HG03060 (cell line): ENCODE measurements around the gene TTLL11.

ENCODE experiments used
- ATAC-seq: cut with Tn5 transposase; IDR thresholded peaks from one replicate; pipeline ENCODE4 v1.9.1; 2021; ENCODE audit warnings: low read depth, moderate number of reproducible peaks; ENCODE audit not compliant: unreplicated experiment

Gene TTLL11

GRCh38 chr9:121946465-121946864, 146.6 kb downstream of the TTLL11 start:
- no peak for ATAC-seq

DNA sequence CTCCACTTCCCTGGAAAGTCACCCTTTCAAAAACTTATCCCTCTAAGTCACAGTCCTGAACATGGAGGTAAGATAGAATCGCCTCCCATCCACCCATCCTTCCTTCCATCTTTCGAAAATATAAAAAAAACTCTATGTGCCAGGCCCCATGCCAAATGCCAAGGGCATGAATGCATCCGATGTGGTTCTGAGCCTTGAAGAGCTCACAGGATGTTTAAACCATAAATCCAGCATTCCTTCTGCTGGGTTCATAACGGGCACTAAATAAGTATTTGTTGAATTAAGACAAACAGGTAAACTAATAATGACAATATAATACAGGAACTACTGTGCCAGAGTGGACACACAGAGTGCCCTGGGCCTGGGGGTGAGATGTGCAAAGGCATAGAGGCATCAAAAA, 147.3 kb downstream of the TTLL11 start:
- no peak for ATAC-seq

DNA sequence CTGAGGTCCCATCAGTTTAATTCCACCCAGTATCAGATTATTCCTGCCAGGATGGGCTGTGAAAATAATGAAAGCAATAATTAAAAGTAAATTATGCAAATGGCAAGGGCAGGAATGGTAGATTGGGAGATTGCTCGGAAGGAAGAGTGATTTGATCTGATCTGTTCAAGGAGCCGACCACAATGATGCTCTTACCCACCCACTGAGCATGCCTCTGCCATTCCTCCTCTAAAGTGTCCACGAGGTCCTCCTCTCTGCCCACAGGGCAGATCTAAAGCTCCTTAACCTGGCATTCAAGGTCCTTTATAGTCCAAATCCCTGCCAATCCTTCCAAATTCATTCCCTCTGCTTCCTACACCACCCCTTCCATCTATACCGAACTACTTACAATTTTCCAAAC, 147.8 kb downstream of the TTLL11 start:
- no peak for ATAC-seq

GRCh38 chr9:121944711-121945191, 148.4 kb downstream of the TTLL11 start:
- no peak for ATAC-seq

DNA sequence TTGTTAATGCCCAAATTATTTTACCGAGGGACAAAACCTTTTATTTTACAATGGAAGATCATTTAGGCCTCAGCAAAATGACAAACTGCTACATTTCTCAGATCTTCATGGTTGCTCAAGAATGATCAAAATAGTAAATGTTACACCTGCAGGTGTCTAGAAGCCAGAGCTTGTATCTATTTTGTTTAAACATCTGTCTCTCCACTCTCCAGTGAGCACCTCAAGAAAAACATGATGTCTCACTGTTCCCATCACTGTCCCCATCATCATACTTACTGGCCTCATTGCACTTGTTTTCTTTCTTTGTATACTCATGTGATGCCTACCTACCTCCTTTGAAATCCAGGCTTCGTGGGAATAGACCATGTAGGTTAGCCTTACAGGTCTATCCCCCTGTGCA, 149.6 kb downstream of the TTLL11 start:
- no peak for ATAC-seq

DNA sequence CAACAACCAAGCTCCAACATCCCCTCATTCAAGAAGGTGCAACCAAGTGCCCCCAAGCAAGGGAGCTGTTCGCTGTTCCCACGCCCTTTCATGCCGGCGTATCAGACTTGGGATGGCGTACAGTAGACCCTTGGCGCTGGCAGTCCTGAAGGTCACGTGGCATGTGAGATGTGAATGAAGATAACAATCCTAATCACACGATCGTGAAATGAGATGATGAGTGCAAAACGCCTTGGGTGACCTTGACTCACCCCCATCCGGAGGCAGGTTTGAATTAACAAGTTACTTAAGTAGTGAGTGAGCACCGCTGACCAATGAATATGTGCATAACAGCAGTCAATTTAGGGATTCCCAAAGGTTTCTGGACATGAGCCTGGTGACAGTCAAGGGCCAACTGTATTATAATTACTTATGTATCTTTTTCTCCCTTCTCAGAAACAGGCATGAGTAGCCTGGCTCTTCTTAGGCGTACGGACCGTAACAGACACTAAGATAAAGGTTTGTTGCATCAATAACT, 150.2 kb downstream of the TTLL11 start:
- ATAC-seq: no peak

DNA sequence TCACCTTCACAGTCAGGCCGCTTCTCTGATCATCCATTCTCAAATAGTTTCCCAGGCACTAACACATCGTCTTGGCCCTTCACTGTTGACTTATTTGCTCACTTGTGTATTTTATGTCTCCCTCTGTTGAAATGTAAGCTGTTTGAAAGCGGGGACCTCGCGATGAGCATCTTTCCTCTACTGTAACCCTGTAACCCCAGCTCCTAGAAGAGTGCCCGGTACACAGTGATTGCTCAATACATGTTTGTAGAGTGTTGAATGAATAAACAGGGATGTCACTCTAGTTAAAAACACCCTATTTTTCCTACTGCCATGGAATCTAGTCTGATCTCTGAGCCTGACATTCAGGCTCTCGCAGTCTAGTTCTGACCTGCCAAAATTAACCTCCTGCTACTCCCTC, 150.8 kb downstream of the TTLL11 start:
- no peak for ATAC-seq

DNA sequence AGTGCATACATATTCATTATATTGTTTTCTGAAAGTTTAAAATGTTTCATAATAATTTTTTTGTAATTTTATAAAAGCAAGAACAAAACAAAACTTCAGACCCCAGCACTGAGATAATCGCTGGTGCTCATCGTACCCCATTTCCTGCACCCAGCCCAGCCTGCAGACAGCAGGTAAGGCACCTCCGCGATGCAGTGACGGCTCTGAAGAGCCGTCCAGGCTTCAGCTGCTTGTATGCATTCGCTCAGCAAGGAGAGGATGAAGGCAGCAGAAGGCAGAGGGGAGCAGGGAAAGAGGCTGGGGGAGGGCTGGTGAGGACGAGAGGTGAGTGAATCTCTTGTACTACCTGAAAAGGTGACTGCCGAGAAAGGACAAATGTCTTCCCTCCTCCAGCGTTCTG, 153.5 kb downstream of the TTLL11 start:
- ATAC-seq: no peak

GRCh38 chr9:121938621-121939020, 154.5 kb downstream of the TTLL11 start:
- no peak for ATAC-seq

- ATAC-seq: no peak
These were observed 155.9 kb downstream of the TTLL11 start for GRCh38 chr9:121937240-121937639.

DNA sequence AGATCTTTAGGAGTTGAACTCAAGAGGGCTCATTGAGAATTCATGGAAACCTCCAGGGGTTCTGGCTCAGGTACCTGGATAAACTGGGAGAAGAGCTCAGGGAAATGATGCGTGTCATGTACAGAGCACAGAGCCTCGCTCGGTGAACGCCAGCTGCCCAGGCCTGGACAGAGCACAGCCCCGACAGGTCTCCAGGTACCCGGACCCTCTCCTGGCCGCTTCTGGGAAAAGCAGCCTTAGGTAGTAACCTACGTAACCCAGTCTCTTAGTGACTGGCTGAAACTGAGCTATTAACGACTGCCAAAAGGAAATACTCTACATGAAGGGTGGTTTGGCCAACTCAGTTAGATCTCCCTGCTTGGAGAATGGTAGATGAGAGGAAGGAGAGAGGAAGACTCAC, 157.4 kb downstream of the TTLL11 start:
- ATAC-seq: no peak

- no peak for ATAC-seq
These were observed 162.2 kb downstream of the TTLL11 start for GRCh38 chr9:121930956-121931355.

GRCh38 chr9:121929893-121930875, 162.9 kb downstream of the TTLL11 start:
- ATAC-seq: no peak

- no peak for ATAC-seq
These were observed 165.5 kb downstream of the TTLL11 start for GRCh38 chr9:121927636-121928035.

GRCh38 chr9:121927081-121927480, 166.0 kb downstream of the TTLL11 start:
- no peak for ATAC-seq

DNA sequence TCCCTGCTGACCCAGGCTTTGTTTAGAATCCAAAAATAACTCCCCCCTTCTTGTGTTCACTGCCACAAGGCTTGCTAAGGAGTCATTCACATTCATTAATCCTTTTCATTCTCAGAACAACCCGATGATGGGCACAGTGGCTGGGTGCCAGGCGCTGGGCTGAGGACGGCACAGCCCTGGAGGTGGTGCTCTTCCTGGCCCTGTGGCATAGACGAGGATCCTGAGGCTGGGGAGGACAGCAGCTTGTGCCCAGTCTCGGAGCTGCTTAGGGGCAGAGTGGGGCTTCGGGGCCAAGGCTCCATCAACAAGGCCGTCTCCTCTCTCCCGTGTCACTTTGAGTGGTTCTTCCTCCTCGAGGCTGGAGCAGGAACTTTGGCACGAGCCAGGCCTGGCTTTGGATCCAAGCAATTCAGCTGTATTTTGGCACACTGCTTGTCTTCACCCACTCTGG, 166.7 kb downstream of the TTLL11 start:
- ATAC-seq: no peak

GRCh38 chr9:121925935-121926334, 167.2 kb downstream of the TTLL11 start:
- no peak for ATAC-seq

- ATAC-seq: no peak
These were observed 168.4 kb downstream of the TTLL11 start for GRCh38 chr9:121924700-121925099.

- ATAC-seq: no peak
These were observed 171.7 kb downstream of the TTLL11 start for GRCh38 chr9:121921444-121921843.

- ATAC-seq: no peak
These were observed 175.5 kb downstream of the TTLL11 start for GRCh38 chr9:121917375-121918335.

- no peak for ATAC-seq
These were observed 177.8 kb downstream of the TTLL11 start for GRCh38 chr9:121915304-121915625.
